Loucy (cell line): Measurements from ENCODE around the gene ENO4.

Source experiments
- EZH2phosphoT487 ChIP-seq: fragments of 200-600 bp; IDR thresholded peaks from 2 replicates; pipeline ENCODE4 v1.6.1; 2018; ENCODE audit warnings: antibody characterized with exemption, mild to moderate bottlenecking, moderate library complexity, borderline replicate concordance
- TF ChIP-seq, protein P1 (sequence below): fragments of 200-600 bp; sonication (generic); conservative IDR thresholded peaks from 2 replicates; pipeline ENCODE4 v1.5.1; 2014; ENCODE audit warnings: mild to moderate bottlenecking, antibody characterized with exemption, low read length

GRCh38 chr10:116915340-116915739 is 66.0 kb downstream of the ENO4 start:
- TF ChIP-seq, protein P1, sequence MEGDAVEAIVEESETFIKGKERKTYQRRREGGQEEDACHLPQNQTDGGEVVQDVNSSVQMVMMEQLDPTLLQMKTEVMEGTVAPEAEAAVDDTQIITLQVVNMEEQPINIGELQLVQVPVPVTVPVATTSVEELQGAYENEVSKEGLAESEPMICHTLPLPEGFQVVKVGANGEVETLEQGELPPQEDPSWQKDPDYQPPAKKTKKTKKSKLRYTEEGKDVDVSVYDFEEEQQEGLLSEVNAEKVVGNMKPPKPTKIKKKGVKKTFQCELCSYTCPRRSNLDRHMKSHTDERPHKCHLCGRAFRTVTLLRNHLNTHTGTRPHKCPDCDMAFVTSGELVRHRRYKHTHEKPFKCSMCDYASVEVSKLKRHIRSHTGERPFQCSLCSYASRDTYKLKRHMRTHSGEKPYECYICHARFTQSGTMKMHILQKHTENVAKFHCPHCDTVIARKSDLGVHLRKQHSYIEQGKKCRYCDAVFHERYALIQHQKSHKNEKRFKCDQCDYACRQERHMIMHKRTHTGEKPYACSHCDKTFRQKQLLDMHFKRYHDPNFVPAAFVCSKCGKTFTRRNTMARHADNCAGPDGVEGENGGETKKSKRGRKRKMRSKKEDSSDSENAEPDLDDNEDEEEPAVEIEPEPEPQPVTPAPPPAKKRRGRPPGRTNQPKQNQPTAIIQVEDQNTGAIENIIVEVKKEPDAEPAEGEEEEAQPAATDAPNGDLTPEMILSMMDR: no peak
- TF ChIP-seq EZH2phosphoT487: no peak
